ENCODE measurements around the gene GKAP1.
"Not testable (repeated sequence)": the region's sequence is repeated elsewhere in the genome, so short reads cannot be mapped to it uniquely, and the experiment has no call there.

GKAP1 gene

GRCh38 chr9:83817356-83818278 is at the start of gene GKAP1:
GKAP1 (minus strand) TSS chr9:83817769; CDS start chr9:83806517, 11,252 bp downstream.
- peak; percentile 30 to 51 for DNase-seq (ENCODE audit: low read depth in 2 of 2)

GRCh38 chr9:83849895-83850294 is 32.3 kb upstream of the GKAP1 start:
- DNase-seq (ENCODE audit: low read depth in 2 of 2) = not testable (repeated sequence)

- DNase-seq (ENCODE audit: low read depth in 2 of 2) = not testable (repeated sequence)
Observed at GRCh38 chr9:83837070-83837643, 19.6 kb upstream of the GKAP1 start.

- not testable (repeated sequence) for DNase-seq (ENCODE audit: low read depth in 2 of 2)
Observed at GRCh38 chr9:83830426-83831071, 13.0 kb upstream of the GKAP1 start.

GRCh38 chr9:83824986-83825623 is 7.5 kb upstream of the GKAP1 start:
- DNase-seq (ENCODE audit: low read depth in 2 of 2) = not testable (repeated sequence)

- peak; percentile 2 to 4 for DNase-seq (ENCODE audit: low read depth in 2 of 2)
Observed at GRCh38 chr9:83817011-83817355, 586 bp downstream of the GKAP1 start.

- DNase-seq (ENCODE audit: low read depth in 2 of 2) = not testable (repeated sequence)
Observed at GRCh38 chr9:83815120-83815519, 2.4 kb downstream of the GKAP1 start.

GRCh38 chr9:83809213-83809612 is 8.4 kb downstream of the GKAP1 start:
- DNase-seq (ENCODE audit: low read depth in 2 of 2) = not testable (repeated sequence)

GRCh38 chr9:83804454-83804853 is 13.1 kb downstream of the GKAP1 start:
- DNase-seq (ENCODE audit: low read depth in 2 of 2) = not testable (repeated sequence)

GRCh38 chr9:83803941-83804340 is 13.6 kb downstream of the GKAP1 start:
- DNase-seq (ENCODE audit: low read depth in 2 of 2) = not testable (repeated sequence)

GRCh38 chr9:83800236-83801033 is 17.1 kb downstream of the GKAP1 start:
- no peak for DNase-seq (ENCODE audit: low read depth in 2 of 2)

GRCh38 chr9:83794051-83794450 is 23.5 kb downstream of the GKAP1 start:
- no peak for DNase-seq (ENCODE audit: low read depth in 2 of 2)

GRCh38 chr9:83792746-83793145 is 24.8 kb downstream of the GKAP1 start:
- DNase-seq (ENCODE audit: low read depth in 2 of 2) = no peak

GRCh38 chr9:83778164-83778563 is 39.4 kb downstream of the GKAP1 start:
- DNase-seq (ENCODE audit: low read depth in 2 of 2) = no peak

GRCh38 chr9:83775932-83776331 is 41.6 kb downstream of the GKAP1 start:
- no peak for DNase-seq (ENCODE audit: low read depth in 2 of 2)

GRCh38 chr9:83772860-83773259 is 44.7 kb downstream of the GKAP1 start:
- no peak for DNase-seq (ENCODE audit: low read depth in 2 of 2)

GRCh38 chr9:83765376-83765775 is 52.2 kb downstream of the GKAP1 start:
- DNase-seq (ENCODE audit: low read depth in 2 of 2) = no peak

GRCh38 chr9:83754383-83754977 is 63.1 kb downstream of the GKAP1 start:
- DNase-seq (ENCODE audit: low read depth in 2 of 2) = no peak

- no peak for DNase-seq (ENCODE audit: low read depth in 2 of 2)
Observed at GRCh38 chr9:83749706-83750105, 67.9 kb downstream of the GKAP1 start.

GRCh38 chr9:83744206-83744605 is 73.4 kb downstream of the GKAP1 start:
- no peak for DNase-seq (ENCODE audit: low read depth in 2 of 2)

- DNase-seq (ENCODE audit: low read depth in 2 of 2) = no peak
Observed at GRCh38 chr9:83733739-83734138, 83.8 kb downstream of the GKAP1 start.

Data from stimulated activated CD4-positive, alpha-beta T cell treated with anti-CD3 and anti-CD28 coated beads, Interleukin-15, amount 100 ng/mL, for 48 hours (primary cell).